ENCODE measurements around the gene TTC39C. TPM values are rescaled to one million over a fixed set of nuclear protein-coding genes. Genes with fewer than 3 reads are reported as not detected.

Gene TTC39C
- total RNA-seq, 1 donor = 42.7 TPM

DNA sequence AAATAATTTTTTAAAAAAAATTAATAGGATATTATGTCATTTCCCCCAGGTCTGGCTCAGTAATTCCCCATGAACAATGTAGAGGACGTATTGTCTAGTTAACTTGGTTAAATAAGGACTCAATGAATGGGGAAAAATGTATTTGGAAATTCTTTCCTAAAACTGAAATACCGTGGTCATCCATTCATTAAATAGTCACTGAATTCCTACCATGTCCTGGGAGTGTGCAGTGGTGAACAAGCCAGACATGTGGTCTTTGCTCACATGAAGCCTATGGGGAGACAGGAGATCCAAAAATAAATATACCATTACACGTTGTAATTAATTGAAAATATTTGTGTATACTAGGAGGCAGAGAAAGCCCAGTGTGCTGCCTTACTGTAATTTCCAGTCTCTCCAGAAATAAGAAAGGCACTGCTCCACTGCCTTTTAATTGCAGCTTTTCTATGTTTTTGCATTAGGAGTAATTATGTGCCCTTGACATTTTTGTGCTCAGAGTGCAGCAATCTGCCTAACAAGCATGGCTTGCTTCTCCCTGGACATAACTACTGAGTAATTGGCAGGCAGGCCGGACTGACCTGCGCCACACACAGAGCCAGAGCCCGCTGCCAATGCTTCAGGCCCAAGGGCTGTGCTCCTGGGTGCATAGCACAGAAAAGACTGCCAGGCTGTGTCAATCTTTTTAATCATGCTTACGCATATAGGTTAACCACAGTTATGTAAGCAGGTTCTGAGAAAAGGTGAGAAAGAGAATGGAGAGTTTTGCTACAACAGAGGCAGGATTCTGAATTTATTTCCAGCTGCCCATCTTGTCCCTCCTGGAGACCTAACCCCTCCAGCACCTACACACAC is 22.2 kb upstream of the TTC39C start:
- H3K27ac ChIP-seq (ENCODE audit: low read depth, low read length) = no peak overlapping the region
- TF ChIP-seq, protein P1, sequence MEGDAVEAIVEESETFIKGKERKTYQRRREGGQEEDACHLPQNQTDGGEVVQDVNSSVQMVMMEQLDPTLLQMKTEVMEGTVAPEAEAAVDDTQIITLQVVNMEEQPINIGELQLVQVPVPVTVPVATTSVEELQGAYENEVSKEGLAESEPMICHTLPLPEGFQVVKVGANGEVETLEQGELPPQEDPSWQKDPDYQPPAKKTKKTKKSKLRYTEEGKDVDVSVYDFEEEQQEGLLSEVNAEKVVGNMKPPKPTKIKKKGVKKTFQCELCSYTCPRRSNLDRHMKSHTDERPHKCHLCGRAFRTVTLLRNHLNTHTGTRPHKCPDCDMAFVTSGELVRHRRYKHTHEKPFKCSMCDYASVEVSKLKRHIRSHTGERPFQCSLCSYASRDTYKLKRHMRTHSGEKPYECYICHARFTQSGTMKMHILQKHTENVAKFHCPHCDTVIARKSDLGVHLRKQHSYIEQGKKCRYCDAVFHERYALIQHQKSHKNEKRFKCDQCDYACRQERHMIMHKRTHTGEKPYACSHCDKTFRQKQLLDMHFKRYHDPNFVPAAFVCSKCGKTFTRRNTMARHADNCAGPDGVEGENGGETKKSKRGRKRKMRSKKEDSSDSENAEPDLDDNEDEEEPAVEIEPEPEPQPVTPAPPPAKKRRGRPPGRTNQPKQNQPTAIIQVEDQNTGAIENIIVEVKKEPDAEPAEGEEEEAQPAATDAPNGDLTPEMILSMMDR (IDR thresholded peaks at IDR 0.05; ENCODE audit: extremely low read depth, low read depth, low read length) = no peak
- H3K4me3 ChIP-seq (ENCODE audit: insufficient read depth, low read length) = no peak overlapping the region
- H4K20me1 ChIP-seq (ENCODE audit: insufficient read depth, low read length) = no peaks in the 10 kb centered on the region
- no peaks in the 10 kb centered on the region for H3K36me3 ChIP-seq (ENCODE audit: insufficient read depth, low read length)
- no peaks in the 10 kb centered on the region for H3K79me2 ChIP-seq (ENCODE audit: insufficient read depth, low read length)
- no peak overlapping the region for H3K4me2 ChIP-seq (ENCODE audit: insufficient read depth, low read length)
- H3K27me3 ChIP-seq (ENCODE audit: insufficient read depth, low read length) = no peaks in the 10 kb centered on the region
- DNase-seq (ENCODE audit: insufficient read length, low spot score, missing footprints) = no peak
- no peaks in the 10 kb centered on the region for H3K9me3 ChIP-seq (ENCODE audit: low read depth, low read length)
- no peak overlapping the region for H2AFZ ChIP-seq (ENCODE audit: low read length)
- H3K4me1 ChIP-seq (ENCODE audit: insufficient read depth, low read length) = peaks cover 7% of the 10 kb centered on the region

DNA sequence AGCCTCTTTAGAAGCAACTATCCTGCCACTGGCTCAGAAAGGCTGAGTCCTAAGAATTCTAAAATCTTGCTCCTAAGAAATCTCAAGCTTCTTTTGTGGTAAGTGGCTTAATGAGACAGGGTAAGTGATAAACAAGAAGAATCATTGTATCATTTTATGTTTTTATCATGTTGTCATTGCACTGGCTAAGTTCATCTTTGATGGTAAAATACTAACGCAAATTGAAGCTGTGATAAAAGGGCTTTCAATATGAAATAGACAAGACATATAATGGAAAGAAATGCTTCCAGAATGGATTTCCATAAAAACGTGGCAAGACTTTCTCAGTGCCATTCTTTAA is 21.6 kb upstream of the TTC39C start:
- Histone ChIP-seq H4K20me1 (ENCODE audit: insufficient read depth, low read length) (no peaks in the 10 kb centered on the region), H3K79me2 (ENCODE audit: insufficient read depth, low read length) (no peaks in the 10 kb centered on the region), H3K4me3 (ENCODE audit: insufficient read depth, low read length) (no peak overlapping the region), H3K36me3 (ENCODE audit: insufficient read depth, low read length) (no peaks in the 10 kb centered on the region), H3K27ac (ENCODE audit: low read depth, low read length) (no peak overlapping the region), H3K4me1 (ENCODE audit: insufficient read depth, low read length) (peaks cover 7% of the 10 kb centered on the region), H2AFZ (ENCODE audit: low read length) (no peak overlapping the region), H3K4me2 (ENCODE audit: insufficient read depth, low read length) (no peak overlapping the region), H3K9me3 (ENCODE audit: low read depth, low read length) (no peaks in the 10 kb centered on the region), H3K27me3 (ENCODE audit: insufficient read depth, low read length) (no peaks in the 10 kb centered on the region)
- TF ChIP-seq, protein P1 (IDR thresholded peaks at IDR 0.05; ENCODE audit: extremely low read depth, low read depth, low read length) = no peak
- no peak for DNase-seq (ENCODE audit: insufficient read length, low spot score, missing footprints)

DNA sequence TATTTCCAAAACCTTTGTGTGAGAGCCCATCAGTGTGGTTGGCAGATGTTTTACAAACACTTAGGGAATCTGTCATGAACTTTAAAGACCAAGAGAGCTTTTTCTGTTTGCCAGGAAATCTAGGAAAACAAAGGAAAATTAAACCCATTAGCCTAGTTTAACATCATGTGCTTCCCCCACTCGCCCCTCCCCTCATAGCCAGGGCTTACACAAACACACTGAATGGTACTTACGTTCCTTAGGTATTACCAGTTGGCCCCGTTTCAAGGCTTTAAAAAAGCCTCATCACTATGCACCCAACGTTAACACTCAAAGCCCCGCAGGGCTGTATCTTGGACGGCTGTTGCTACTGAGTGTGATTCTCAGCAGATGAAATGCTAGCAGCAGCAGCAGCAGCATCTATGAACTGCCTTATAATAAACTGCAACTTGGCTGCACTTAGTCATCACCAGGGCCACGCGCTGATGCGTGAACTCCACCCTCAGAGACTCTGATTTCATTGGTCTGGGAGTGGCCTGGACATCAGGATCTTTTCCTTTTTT is 20.1 kb upstream of the TTC39C start:
- Histone ChIP-seq H4K20me1 (ENCODE audit: insufficient read depth, low read length) (no peaks in the 10 kb centered on the region), H3K79me2 (ENCODE audit: insufficient read depth, low read length) (no peaks in the 10 kb centered on the region), H3K9me3 (ENCODE audit: low read depth, low read length) (no peaks in the 10 kb centered on the region), H3K4me1 (ENCODE audit: insufficient read depth, low read length) (peaks cover 7% of the 10 kb centered on the region), H3K27me3 (ENCODE audit: insufficient read depth, low read length) (no peaks in the 10 kb centered on the region), H3K4me2 (ENCODE audit: insufficient read depth, low read length) (peak overlapping the region; percentile 59), H3K27ac (ENCODE audit: low read depth, low read length) (peak overlapping the region; percentile 3), H3K36me3 (ENCODE audit: insufficient read depth, low read length) (no peaks in the 10 kb centered on the region), H3K4me3 (ENCODE audit: insufficient read depth, low read length) (peak overlapping the region; percentile 8), H2AFZ (ENCODE audit: low read length) (peak overlapping the region; percentile 47)
- DNase-seq (ENCODE audit: insufficient read length, low spot score, missing footprints) = peak; percentile 88
- TF ChIP-seq, protein P1 (IDR thresholded peaks at IDR 0.05; ENCODE audit: extremely low read depth, low read depth, low read length) = no peak

DNA sequence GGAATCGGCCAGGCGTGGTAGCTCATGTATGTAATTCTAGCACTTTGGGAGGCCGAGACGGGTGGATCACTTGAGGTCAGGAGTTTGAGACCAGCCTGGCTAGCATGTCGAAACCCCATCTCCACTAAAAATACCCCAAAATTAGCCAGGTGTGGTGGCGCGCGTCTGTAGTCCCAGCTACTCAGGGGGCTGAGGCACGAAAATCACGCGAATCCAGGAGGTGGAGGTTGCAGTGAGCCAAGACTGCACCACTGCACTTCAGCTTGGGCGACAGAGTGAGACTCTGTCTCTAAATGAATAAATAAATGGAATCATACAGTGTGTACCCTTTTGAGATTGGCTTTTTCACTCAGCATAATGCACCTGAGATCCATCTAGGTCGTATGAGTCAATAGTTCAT is 19.4 kb upstream of the TTC39C start:
- H3K79me2 ChIP-seq (ENCODE audit: insufficient read depth, low read length) = no peaks in the 10 kb centered on the region
- no peaks in the 10 kb centered on the region for H3K27me3 ChIP-seq (ENCODE audit: insufficient read depth, low read length)
- H4K20me1 ChIP-seq (ENCODE audit: insufficient read depth, low read length) = no peaks in the 10 kb centered on the region
- no peak overlapping the region for H2AFZ ChIP-seq (ENCODE audit: low read length)
- no peak overlapping the region for H3K4me2 ChIP-seq (ENCODE audit: insufficient read depth, low read length)
- H3K4me1 ChIP-seq (ENCODE audit: insufficient read depth, low read length) = peaks cover 7% of the 10 kb centered on the region
- no peak overlapping the region for H3K4me3 ChIP-seq (ENCODE audit: insufficient read depth, low read length)
- no peaks in the 10 kb centered on the region for H3K9me3 ChIP-seq (ENCODE audit: low read depth, low read length)
- no peak for DNase-seq (ENCODE audit: insufficient read length, low spot score, missing footprints)
- no peak overlapping the region for H3K27ac ChIP-seq (ENCODE audit: low read depth, low read length)
- no peaks in the 10 kb centered on the region for H3K36me3 ChIP-seq (ENCODE audit: insufficient read depth, low read length)
- TF ChIP-seq, protein P1 (IDR thresholded peaks at IDR 0.05; ENCODE audit: extremely low read depth, low read depth, low read length) = no peak

Measured in osteoblast (primary cell).